Mucosa of descending colon (tissue), 3 donors: ENCODE measurements around the gene HNMT. TPM values are rescaled to one million over a fixed set of nuclear protein-coding genes. Genes with fewer than 3 reads are reported as not detected.
"Not testable (repeated sequence)": the region's sequence is repeated elsewhere in the genome, so short reads cannot be mapped to it uniquely, and the experiment has no call there.

Experiments
- ATAC-seq: fragments of 200-7000 bp; cut with Tn5 transposase; one replicate; pipeline ENCODE4 v1.9.1; 2020; ENCODE audit warnings: mild to moderate bottlenecking, moderate library complexity
- DNase-seq, 3 donors: peaks; one replicate each; pipeline ENCODE4 v3.0.0-alpha.2; 2020
- H3K36me3 ChIP-seq: fragments of 200-600 bp; one replicate; pipeline ENCODE4 v1.8.0; 2021; ENCODE audit warnings: low read depth, mild to moderate bottlenecking
- H3K4me1 ChIP-seq: fragments of 200-600 bp; one replicate; pipeline ENCODE4 v1.8.0; 2021; ENCODE audit warnings: low read depth, mild to moderate bottlenecking
- H3K4me3 ChIP-seq: fragments of 200-600 bp; one replicate; pipeline ENCODE4 v1.8.0; 2021; ENCODE audit warnings: mild to moderate bottlenecking
- H3K9me3 ChIP-seq: fragments of 200-600 bp; one replicate; pipeline ENCODE4 v1.8.0; 2021; ENCODE audit warnings: mild to moderate bottlenecking
- intact Hi-C, 2 donors: fragments of 100-400 bp; cut with DNase I in 1 of 2; cut with micrococcal nuclease in 1 of 2; formaldehyde crosslinking; loops; one replicate each; pipeline versions ENCODE4 v1.11.0 to v1.11.1; 2022; cut with DNase I, micrococcal nuclease
- total RNA-seq, 3 donors: library from RNA; stranded (reverse); fragmentation: NEBNext Ultra II Directional in 2 of 3; extraction: Animal tissue kit (Norgen Biotek cat#: 25700) in 2 of 3; gene quantifications; one replicate each; pipeline versions ENCODE4 v1.2.1 to v1.2.4, GENCODE V29; 2021 to 2023
- TF ChIP-seq, protein P1 (sequence below): fragments of 200-600 bp; IDR thresholded peaks from one replicate; pipeline ENCODE4 v1.8.0; 2022; ENCODE audit warnings: antibody characterized with exemption, mild to moderate bottlenecking
- donor health status: DM: no; HTN: no; CAD: no; lungs with moderate emphysema.
- donor health status: DM: no; HTN: no; CAD: no.
- donor health status: DM: no; HTN: yes; CAD: no.

Gene HNMT
- total RNA-seq, 3 donors from 2014 or later = 42.6 to 114 (median 62.9) TPM

DNA sequence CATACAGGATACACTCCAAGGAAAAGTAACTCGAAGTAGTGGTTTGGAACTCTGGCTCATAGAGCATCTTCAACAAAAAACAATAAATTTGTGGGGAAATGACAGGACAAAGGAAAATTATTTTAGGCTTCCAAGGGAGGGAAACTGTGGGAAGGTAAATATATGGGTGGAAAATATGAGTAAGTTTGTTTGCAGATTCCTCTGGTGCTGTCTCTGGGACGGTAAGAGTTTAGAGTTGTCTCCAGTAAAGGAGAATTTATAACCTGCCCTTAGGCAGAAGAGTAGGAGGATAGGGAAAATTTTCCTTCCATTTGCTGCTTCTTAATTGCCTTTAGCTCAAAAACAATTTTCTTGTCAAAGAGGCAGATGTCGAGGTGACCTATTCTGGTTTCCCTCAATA is 19.3 kb downstream of the HNMT start:
- DNase-seq = no peak
- H3K4me1 ChIP-seq = no peaks in the 10 kb centered on the region
- no peaks in the 10 kb centered on the region for H3K36me3 ChIP-seq
- intact Hi-C loops = no loop called here
- H3K9me3 ChIP-seq = no peaks in the 10 kb centered on the region
- TF ChIP-seq, protein P1, sequence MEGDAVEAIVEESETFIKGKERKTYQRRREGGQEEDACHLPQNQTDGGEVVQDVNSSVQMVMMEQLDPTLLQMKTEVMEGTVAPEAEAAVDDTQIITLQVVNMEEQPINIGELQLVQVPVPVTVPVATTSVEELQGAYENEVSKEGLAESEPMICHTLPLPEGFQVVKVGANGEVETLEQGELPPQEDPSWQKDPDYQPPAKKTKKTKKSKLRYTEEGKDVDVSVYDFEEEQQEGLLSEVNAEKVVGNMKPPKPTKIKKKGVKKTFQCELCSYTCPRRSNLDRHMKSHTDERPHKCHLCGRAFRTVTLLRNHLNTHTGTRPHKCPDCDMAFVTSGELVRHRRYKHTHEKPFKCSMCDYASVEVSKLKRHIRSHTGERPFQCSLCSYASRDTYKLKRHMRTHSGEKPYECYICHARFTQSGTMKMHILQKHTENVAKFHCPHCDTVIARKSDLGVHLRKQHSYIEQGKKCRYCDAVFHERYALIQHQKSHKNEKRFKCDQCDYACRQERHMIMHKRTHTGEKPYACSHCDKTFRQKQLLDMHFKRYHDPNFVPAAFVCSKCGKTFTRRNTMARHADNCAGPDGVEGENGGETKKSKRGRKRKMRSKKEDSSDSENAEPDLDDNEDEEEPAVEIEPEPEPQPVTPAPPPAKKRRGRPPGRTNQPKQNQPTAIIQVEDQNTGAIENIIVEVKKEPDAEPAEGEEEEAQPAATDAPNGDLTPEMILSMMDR = no peak
- ATAC-seq = no peak
- H3K4me3 ChIP-seq = no peak overlapping the region

DNA sequence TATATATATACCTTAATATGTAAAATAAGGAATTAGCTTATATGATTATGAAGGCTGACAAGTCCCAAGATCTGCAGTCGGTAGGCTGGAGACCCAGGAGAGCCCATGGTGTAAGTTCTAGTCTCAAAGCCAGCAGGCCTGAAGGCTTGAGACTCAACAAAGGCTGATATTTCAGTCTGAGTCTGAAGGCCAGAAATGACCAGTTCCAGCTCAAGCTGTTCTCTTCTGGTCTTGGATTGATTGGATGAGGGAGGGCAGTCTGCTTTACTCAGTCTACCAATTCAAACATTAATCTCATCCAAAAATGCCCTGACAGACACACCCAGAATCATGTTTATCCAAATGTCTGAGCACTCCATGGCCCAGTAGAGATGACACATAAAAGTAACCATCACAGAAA is 22.0 kb downstream of the HNMT start:
- ATAC-seq (no peak), DNase-seq (no peak)
- Histone ChIP-seq H3K4me3 (no peak overlapping the region), H3K9me3 (peaks cover 5% of the 10 kb centered on the region), H3K4me1 (no peaks in the 10 kb centered on the region), H3K36me3 (no peaks in the 10 kb centered on the region)
- intact Hi-C loops = no loop called here
- TF ChIP-seq, protein P1 = no peak

DNA sequence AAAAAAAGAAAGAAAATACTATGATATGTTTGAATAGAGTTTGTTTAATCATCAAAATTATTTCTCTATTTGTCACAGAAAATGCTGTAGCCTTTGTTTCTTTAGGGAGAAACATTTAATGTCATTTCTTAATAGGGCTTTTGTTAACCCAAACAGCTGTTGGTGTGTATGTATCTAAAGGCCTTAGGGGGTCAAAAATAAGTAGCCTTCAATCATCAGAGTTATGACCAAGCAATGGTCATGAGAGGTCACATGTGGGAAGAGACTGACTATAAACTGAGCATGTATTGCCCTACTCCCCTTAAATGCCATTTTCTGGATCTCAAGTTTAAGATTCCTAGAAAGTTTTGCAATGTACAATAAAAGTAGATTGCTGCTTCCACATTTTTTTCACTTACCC is 22.7 kb downstream of the HNMT start:
- TF ChIP-seq, protein P1 = no peak
- intact Hi-C loops = no loop called here

DNA sequence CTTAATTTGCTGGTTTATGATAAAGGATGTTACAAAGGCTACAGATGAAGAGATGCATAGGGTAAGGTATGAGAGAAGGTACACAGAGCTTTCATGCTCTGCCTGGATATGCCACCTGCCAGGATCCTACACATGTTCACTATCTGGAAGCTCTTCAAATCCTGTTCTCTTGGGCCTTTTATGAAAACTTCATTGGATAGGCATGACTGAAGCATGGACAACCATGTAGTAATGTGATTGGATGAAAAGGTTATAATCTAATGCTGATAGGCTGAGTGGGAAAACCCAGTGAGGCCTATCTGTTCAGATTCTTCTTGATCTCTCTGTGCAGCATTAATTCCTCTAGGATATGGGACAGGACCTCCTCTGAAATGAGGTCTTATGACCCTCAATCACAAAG is 26.8 kb downstream of the HNMT start:
- Histone ChIP-seq H3K4me3 (no peak overlapping the region), H3K9me3 (peaks cover 41% of the 10 kb centered on the region), H3K36me3 (no peaks in the 10 kb centered on the region), H3K4me1 (no peaks in the 10 kb centered on the region)
- no peak for ATAC-seq
- TF ChIP-seq, protein P1 = no peak
- intact Hi-C loops = no loop called here
- no peak for DNase-seq

More for the DNA sequence above, 22.7 kb downstream of the HNMT start:
- H3K36me3 ChIP-seq = no peaks in the 10 kb centered on the region
- ATAC-seq = no peak
- DNase-seq = no peak
- peaks cover 11% of the 10 kb centered on the region for H3K9me3 ChIP-seq
- no peak overlapping the region for H3K4me3 ChIP-seq
- no peaks in the 10 kb centered on the region for H3K4me1 ChIP-seq

DNA sequence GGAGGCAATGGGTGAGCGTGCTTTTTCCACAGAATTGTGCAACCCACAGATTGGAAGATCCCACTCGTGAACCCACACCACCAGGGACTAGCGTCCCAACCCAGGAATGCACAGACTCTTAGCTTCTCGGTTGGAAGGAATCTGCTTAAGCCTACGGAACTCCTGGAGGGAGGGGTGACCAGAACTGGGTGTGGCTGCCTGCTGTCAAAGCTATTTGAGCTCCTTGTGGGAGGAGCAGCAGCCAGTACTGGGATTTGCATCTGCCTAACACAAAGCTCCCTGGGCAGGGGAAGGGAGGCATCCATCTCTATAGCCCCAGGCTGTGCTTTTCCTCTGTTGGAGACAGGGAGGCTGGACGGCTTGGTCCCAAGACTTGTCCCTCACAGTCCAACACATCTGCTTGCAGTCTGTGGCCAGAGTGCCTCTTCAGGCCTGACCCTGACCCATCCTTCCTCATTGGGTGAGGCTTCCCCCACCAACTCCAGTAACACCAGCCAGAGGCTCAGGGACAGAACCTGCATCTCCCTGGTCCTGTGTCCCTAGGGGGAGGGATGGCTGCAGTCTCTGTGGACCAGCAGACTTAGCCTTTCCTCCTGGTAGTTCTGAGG is 27.9 kb downstream of the HNMT start:
- intact Hi-C loops = no loop called here
- Histone ChIP-seq H3K4me1 (no peaks in the 10 kb centered on the region), H3K9me3 (peaks cover 50% of the 10 kb centered on the region), H3K4me3 (no peak overlapping the region), H3K36me3 (no peaks in the 10 kb centered on the region)
- ATAC-seq (no peak), DNase-seq (no peak)
- TF ChIP-seq, protein P1 = no peak

DNA sequence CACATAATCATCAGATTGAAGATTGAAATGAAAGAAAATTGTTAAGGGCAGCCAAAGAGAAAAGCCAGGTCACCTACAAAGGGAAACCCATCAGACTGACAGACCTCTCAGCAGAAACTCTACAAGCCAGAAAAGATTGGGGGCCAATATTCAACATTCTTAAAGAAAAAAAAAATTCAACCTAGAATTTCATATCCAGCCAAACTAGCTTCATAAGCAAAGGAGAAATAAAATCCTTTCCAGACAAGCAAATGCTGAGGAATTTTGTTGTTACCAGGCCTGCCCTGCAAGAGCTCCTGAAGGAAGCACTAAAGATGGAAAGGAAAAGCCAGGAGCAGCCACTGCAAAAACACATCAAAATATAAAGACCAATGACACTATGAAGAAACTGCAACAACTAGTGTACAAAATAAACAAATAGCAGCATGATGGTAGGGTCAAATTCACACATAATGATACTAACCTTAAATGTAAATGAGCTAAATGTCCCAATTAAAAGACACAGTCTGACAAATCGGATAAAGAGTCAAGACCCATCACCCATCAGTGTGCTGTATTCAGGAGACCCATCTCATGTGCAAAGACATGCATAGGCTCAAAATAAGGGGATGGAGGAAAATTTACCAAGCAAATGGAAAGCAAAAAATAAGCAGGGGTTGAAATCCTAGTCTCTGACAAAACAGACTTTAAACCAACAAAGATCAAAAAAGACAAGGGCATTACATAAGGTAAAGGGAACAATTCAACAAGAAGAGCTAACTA is 29.6 kb downstream of the HNMT start:
- intact Hi-C loops, H3K4me3 ChIP-seq, H3K36me3 ChIP-seq, H3K4me1 ChIP-seq, ATAC-seq, DNase-seq: not testable (repeated sequence)
- peaks cover 50% of the 10 kb centered on the region for H3K9me3 ChIP-seq

DNA sequence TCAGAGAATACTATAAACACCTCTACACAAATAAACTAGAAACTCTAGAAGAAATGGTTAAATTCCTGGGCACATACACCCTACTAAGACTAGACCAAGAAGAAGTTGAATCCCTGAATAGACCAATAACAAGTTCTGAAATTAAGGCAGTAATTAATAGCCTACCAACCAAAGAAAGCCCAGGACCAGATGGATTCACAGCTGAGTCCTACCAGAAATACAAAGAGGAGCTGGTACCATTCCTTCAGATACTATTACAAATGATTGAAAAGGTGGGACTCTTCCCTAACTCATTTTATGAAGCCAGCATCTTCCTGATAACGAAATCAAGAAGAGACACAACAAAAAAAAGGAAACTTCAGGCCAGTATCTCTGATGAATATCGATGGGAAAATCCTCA is 31.1 kb downstream of the HNMT start:
- H3K9me3 ChIP-seq = peaks cover 46% of the 10 kb centered on the region
- H3K36me3 ChIP-seq, ATAC-seq, H3K4me3 ChIP-seq, intact Hi-C loops, H3K4me1 ChIP-seq, DNase-seq: not testable (repeated sequence)

DNA sequence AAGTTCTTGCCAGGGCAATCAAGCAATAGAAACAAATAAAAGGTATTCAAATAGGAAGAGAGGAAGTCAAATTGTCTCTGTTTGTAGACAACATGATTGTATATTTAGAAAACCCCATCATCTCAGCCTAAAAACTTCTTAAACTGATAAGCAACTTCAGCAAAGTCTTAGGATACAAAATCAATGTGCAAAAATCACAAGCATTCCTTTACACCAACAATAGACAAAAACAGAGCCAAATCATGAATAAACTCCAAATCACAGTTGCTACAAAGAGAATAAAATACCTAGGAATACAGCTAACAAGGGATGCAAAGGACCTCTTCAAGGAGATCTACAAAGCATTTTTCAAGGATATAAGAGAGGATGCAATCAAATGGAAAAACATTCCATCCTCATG is 31.9 kb downstream of the HNMT start:
- DNase-seq, ATAC-seq, H3K4me3 ChIP-seq, intact Hi-C loops, H3K36me3 ChIP-seq, H3K4me1 ChIP-seq: not testable (repeated sequence)
- H3K9me3 ChIP-seq = peaks cover 46% of the 10 kb centered on the region
